ENCODE results near the gene LPCAT2. TPM values are rescaled to one million over a fixed set of nuclear protein-coding genes. Genes with fewer than 3 reads are reported as not detected.

Gene LPCAT2
- total RNA-seq, 1 experiment from 2014 or later, result 7.1 TPM

DNA sequence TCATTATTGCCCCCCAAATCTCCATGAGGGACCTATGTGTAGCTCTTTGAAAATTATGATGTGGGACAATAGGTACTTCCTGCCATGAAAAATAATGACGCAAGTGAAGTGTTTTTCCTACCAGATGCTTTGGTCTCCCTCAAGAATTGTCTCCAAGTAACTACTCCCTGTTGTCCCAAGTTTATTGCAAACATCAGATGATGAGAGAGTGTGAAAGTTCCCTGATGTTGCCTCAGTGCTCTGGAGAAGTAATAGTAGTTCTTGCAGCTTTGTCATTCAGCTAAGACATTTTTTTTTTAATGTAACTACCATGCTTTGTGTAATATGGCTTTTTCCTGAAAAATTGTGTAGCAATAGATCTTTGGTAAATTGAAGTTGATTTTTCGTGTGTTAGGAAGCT is 20.1 kb downstream of the LPCAT2 start:
- Mint-ChIP-seq H3K4me1 (peaks cover 5% of the 10 kb centered on the region), H3K36me3 (no peaks in the 10 kb centered on the region), H3K4me3 (no peak overlapping the region), H3K27me3 (ENCODE audit: low read depth) (no peaks in the 10 kb centered on the region), H3K9me3 (no peaks in the 10 kb centered on the region), H3K27ac (no peak overlapping the region)
- TF ChIP-seq RORB (CRISPR knock-in tag; IDR thresholded peaks at IDR 0.05) (no peak), NR3C1 (CRISPR knock-in tag; conservative IDR thresholded peaks at IDR 0.05; ENCODE audit: low read depth) (no peak), FOXJ3 (CRISPR knock-in tag; IDR thresholded peaks at IDR 0.05; ENCODE audit: borderline replicate concordance) (no peak), ZNF232 (CRISPR knock-in tag; IDR thresholded peaks at IDR 0.05) (no peak), MYBL2 (CRISPR knock-in tag; IDR thresholded peaks at IDR 0.05) (no peak), SOX15 (CRISPR knock-in tag; IDR thresholded peaks at IDR 0.05) (no peak)
- TF ChIP-seq, protein P1, sequence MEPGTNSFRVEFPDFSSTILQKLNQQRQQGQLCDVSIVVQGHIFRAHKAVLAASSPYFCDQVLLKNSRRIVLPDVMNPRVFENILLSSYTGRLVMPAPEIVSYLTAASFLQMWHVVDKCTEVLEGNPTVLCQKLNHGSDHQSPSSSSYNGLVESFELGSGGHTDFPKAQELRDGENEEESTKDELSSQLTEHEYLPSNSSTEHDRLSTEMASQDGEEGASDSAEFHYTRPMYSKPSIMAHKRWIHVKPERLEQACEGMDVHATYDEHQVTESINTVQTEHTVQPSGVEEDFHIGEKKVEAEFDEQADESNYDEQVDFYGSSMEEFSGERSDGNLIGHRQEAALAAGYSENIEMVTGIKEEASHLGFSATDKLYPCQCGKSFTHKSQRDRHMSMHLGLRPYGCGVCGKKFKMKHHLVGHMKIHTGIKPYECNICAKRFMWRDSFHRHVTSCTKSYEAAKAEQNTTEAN (CRISPR knock-in tag; IDR thresholded peaks at IDR 0.05), result no peak
- CTCF ChIA-PET, result interaction anchor here (1.3 to 3.4 kb wide), 2 partner anchors 27 to 64 kb away, joined by 4 to 19 read pairs; no protein-coding TSS in a partner anchor
- no peak for ATAC-seq
- POLR2A ChIA-PET, result no interaction called here
- DNase-seq (ENCODE audit: low spot score), result no peak

DNA sequence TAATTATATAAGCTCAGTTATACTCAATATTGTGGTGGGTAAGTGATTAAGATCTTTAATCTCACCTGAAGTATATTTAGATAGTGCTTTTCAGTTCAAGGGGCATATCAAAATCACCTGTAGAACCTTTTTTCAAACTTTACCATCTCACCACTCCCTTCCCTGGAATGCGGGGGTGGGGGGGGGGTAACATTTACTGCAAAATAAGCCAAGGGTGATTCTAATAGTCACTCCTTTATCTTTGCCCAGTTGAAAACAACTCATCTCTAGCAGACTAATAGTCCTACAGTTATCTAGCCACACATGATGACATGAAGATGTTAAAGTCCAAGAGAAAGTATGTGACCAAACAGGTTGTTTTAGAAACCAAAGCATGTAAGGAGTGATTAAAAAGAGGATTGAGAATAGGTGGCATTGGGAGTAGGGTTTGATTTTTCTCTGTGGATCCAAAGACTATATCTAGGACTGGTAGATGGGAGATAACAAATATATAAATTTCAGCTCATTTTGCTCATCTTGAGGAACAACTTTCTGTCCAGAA is 21.5 kb downstream of the LPCAT2 start:
- no peaks in the 10 kb centered on the region for H3K4me1 Mint-ChIP-seq
- CTCF ChIA-PET, result interaction anchor here (2.6 to 3.4 kb wide), 2 partner anchors 65 to 66 kb away, joined by 16 to 19 read pairs; no protein-coding TSS in a partner anchor

More for the DNA sequence above, 21.5 kb downstream of the LPCAT2 start:
- Mint-ChIP-seq H3K4me3 (no peak overlapping the region), H3K27ac (no peak overlapping the region), H3K27me3 (ENCODE audit: low read depth) (no peaks in the 10 kb centered on the region), H3K36me3 (no peaks in the 10 kb centered on the region), H3K9me3 (no peaks in the 10 kb centered on the region)
- TF ChIP-seq PRRX2 (CRISPR knock-in tag; IDR thresholded peaks at IDR 0.05) (no peak), MXD4 (CRISPR knock-in tag; IDR thresholded peaks at IDR 0.05; ENCODE audit: borderline replicate concordance) (no peak)
- TF ChIP-seq, protein P2, sequence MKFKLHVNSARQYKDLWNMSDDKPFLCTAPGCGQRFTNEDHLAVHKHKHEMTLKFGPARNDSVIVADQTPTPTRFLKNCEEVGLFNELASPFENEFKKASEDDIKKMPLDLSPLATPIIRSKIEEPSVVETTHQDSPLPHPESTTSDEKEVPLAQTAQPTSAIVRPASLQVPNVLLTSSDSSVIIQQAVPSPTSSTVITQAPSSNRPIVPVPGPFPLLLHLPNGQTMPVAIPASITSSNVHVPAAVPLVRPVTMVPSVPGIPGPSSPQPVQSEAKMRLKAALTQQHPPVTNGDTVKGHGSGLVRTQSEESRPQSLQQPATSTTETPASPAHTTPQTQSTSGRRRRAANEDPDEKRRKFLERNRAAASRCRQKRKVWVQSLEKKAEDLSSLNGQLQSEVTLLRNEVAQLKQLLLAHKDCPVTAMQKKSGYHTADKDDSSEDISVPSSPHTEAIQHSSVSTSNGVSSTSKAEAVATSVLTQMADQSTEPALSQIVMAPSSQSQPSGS (CRISPR knock-in tag; IDR thresholded peaks at IDR 0.05; ENCODE audit: borderline replicate concordance, low read depth), result no peak
- TF ChIP-seq, protein P3, sequence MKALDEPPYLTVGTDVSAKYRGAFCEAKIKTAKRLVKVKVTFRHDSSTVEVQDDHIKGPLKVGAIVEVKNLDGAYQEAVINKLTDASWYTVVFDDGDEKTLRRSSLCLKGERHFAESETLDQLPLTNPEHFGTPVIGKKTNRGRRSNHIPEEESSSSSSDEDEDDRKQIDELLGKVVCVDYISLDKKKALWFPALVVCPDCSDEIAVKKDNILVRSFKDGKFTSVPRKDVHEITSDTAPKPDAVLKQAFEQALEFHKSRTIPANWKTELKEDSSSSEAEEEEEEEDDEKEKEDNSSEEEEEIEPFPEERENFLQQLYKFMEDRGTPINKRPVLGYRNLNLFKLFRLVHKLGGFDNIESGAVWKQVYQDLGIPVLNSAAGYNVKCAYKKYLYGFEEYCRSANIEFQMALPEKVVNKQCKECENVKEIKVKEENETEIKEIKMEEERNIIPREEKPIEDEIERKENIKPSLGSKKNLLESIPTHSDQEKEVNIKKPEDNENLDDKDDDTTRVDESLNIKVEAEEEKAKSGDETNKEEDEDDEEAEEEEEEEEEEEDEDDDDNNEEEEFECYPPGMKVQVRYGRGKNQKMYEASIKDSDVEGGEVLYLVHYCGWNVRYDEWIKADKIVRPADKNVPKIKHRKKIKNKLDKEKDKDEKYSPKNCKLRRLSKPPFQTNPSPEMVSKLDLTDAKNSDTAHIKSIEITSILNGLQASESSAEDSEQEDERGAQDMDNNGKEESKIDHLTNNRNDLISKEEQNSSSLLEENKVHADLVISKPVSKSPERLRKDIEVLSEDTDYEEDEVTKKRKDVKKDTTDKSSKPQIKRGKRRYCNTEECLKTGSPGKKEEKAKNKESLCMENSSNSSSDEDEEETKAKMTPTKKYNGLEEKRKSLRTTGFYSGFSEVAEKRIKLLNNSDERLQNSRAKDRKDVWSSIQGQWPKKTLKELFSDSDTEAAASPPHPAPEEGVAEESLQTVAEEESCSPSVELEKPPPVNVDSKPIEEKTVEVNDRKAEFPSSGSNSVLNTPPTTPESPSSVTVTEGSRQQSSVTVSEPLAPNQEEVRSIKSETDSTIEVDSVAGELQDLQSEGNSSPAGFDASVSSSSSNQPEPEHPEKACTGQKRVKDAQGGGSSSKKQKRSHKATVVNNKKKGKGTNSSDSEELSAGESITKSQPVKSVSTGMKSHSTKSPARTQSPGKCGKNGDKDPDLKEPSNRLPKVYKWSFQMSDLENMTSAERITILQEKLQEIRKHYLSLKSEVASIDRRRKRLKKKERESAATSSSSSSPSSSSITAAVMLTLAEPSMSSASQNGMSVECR (CRISPR knock-in tag; IDR thresholded peaks at IDR 0.05; ENCODE audit: borderline replicate concordance), result no peak
- TF ChIP-seq, protein P4, sequence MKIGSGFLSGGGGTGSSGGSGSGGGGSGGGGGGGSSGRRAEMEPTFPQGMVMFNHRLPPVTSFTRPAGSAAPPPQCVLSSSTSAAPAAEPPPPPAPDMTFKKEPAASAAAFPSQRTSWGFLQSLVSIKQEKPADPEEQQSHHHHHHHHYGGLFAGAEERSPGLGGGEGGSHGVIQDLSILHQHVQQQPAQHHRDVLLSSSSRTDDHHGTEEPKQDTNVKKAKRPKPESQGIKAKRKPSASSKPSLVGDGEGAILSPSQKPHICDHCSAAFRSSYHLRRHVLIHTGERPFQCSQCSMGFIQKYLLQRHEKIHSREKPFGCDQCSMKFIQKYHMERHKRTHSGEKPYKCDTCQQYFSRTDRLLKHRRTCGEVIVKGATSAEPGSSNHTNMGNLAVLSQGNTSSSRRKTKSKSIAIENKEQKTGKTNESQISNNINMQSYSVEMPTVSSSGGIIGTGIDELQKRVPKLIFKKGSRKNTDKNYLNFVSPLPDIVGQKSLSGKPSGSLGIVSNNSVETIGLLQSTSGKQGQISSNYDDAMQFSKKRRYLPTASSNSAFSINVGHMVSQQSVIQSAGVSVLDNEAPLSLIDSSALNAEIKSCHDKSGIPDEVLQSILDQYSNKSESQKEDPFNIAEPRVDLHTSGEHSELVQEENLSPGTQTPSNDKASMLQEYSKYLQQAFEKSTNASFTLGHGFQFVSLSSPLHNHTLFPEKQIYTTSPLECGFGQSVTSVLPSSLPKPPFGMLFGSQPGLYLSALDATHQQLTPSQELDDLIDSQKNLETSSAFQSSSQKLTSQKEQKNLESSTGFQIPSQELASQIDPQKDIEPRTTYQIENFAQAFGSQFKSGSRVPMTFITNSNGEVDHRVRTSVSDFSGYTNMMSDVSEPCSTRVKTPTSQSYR (CRISPR knock-in tag; IDR thresholded peaks at IDR 0.05), result no peak
- POLR2A ChIA-PET, result no interaction called here
- DNase-seq (ENCODE audit: low spot score) (no peak), ATAC-seq (no peak)
